H1 (cell line): ENCODE data around the gene LNPEP.

Source experiments
- BRCA1 ChIP-seq: IDR thresholded peaks from 2 replicates; pipeline ENCODE4 v1.6.1; 2012; ENCODE audit warnings: low read depth, low read length, improper control_type of control experiment
- CHD1 ChIP-seq: IDR thresholded peaks from 2 replicates; pipeline ENCODE4 v1.6.1; 2012; ENCODE audit warnings: low read depth, low read length, improper control_type of control experiment
- CTCF ChIP-seq, 3 experiments: IDR thresholded peaks; 1 replicate in 2 of 3; 2 replicates in 1 of 3; pipeline versions ENCODE4 v1.5.1 to v1.6.1; 2011; ENCODE audit warnings: low read length in 3 of 3, mild to moderate bottlenecking in 3 of 3, inconsistent platforms in 2 of 3, low read depth in 1 of 3, moderate library complexity in 1 of 3; ENCODE audit not compliant: insufficient read depth in 1 of 3; ENCODE audit errors: control extremely low read depth in 1 of 3
- EP300 ChIP-seq, 2 experiments: IDR thresholded peaks; 1 replicate in 1 of 2; 2 replicates in 1 of 2; pipeline ENCODE4 v1.6.1; 2011 to 2012; ENCODE audit warnings: low read depth in 2 of 2, low read length in 2 of 2, mild to moderate bottlenecking in 2 of 2, borderline replicate concordance in 1 of 2, inconsistent platforms in 1 of 2, moderate library complexity in 1 of 2
- FOSL1 ChIP-seq: IDR thresholded peaks from 2 replicates; pipeline ENCODE4 v1.6.1; 2011; ENCODE audit warnings: mild to moderate bottlenecking, low read depth, low read length, moderate library complexity; ENCODE audit not compliant: insufficient read depth
- KDM4A ChIP-seq: IDR thresholded peaks from one replicate; pipeline ENCODE4 v1.7.1; 2012; ENCODE audit warnings: low read depth, mild to moderate bottlenecking, moderate library complexity, low read length, inconsistent platforms; ENCODE audit not compliant: severe bottlenecking
- PHF8 ChIP-seq: fragments of 200-600 bp; sonication (generic); conservative IDR thresholded peaks from 2 replicates; pipeline ENCODE4 v1.7.1; 2012; ENCODE audit warnings: low read depth, mild to moderate bottlenecking, inconsistent platforms, low read length, moderate library complexity
- RFX5 ChIP-seq: IDR thresholded peaks from 2 replicates; pipeline ENCODE4 v1.6.1; 2011; ENCODE audit warnings: low read depth, low read length, improper control_type of control experiment, borderline replicate concordance
- TAF1 ChIP-seq: IDR thresholded peaks from 2 replicates; pipeline ENCODE4 v1.6.1; 2011; ENCODE audit warnings: mild to moderate bottlenecking, low read depth, low read length
- ZNF274 ChIP-seq: IDR thresholded peaks from 2 replicates; pipeline ENCODE4 v1.7.0; 2012; ENCODE audit warnings: low read length, borderline replicate concordance; ENCODE audit errors: extremely low read depth

DNA sequence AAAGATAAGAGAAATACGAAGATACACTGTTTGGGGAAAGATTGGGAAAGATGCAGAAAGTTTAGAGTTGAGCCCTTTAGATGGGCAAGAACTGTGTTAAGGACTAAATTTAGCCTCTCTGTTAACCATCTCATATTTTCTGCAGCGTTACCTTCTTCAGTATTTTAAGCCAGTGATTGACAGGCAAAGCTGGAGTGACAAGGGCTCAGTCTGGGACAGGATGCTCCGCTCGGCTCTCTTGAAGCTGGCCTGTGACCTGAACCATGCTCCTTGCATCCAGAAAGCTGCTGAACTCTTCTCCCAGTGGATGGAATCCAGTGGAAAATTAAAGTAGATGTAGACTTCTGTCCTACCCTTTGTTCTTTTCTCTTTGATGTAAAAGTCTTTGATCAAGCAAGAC is 26.4 kb upstream of the LNPEP start:
- TF ChIP-seq TAF1 (no peak), CHD1 (no peak), CTCF (IDR thresholded peaks at IDR 0.05; ENCODE audit: control extremely low read depth in 1 of 3, insufficient read depth in 1 of 3, low read depth in 1 of 3, low read length in 3 of 3) (no peak), PHF8 (no peak), RFX5 (no peak), FOSL1 (no peak), BRCA1 (no peak), KDM4A (no peak), EP300 (IDR thresholded peaks at IDR 0.05; ENCODE audit: borderline replicate concordance in 1 of 2, low read depth in 2 of 2, low read length in 2 of 2) (no peak), ZNF274 (no peak)
